Activated gamma-delta T cell (primary cell): ENCODE measurements around the gene BLACAT1.

Source experiments
- DNase-seq: peaks from one replicate; lab custom pipeline; 2025; lab: John Stamatoyannopoulos, UW

Gene BLACAT1

GRCh38 chr1:205456868-205457745 is 1.3 kb upstream of the BLACAT1 start:
- DNase-seq, result no peak

- DNase-seq, result no peak
Measured at GRCh38 chr1:205456383-205456867, 580 bp upstream of the BLACAT1 start.

- no peak for DNase-seq
Measured at GRCh38 chr1:205454903-205455335, 926 bp downstream of the BLACAT1 start.

GRCh38 chr1:205453466-205453865 is 2.4 kb downstream of the BLACAT1 start:
- DNase-seq, result no peak

GRCh38 chr1:205452933-205453332 is 2.9 kb downstream of the BLACAT1 start:
- DNase-seq, result no peak

- no peak for DNase-seq
Measured at GRCh38 chr1:205452364-205452763, 3.5 kb downstream of the BLACAT1 start.

GRCh38 chr1:205451759-205452164 is 4.1 kb downstream of the BLACAT1 start:
- no peak for DNase-seq

GRCh38 chr1:205451202-205451601 is 4.6 kb downstream of the BLACAT1 start:
- no peak for DNase-seq

GRCh38 chr1:205450448-205450847 is 5.4 kb downstream of the BLACAT1 start:
- DNase-seq, result no peak

GRCh38 chr1:205449750-205450443 is 5.9 kb downstream of the BLACAT1 start:
- no peak for DNase-seq

GRCh38 chr1:205449254-205449749 is 6.5 kb downstream of the BLACAT1 start:
- DNase-seq, result no peak

GRCh38 chr1:205448540-205449253 is 7.1 kb downstream of the BLACAT1 start:
- no peak for DNase-seq

GRCh38 chr1:205447457-205448341 is 8.1 kb downstream of the BLACAT1 start:
- no peak for DNase-seq

- DNase-seq, result no peak
Measured at GRCh38 chr1:205446828-205447227, 9.0 kb downstream of the BLACAT1 start.

GRCh38 chr1:205445646-205445935 is 10.3 kb downstream of the BLACAT1 start:
- DNase-seq, result no peak

- DNase-seq, result no peak
Measured at GRCh38 chr1:205444931-205445645, 10.8 kb downstream of the BLACAT1 start.

GRCh38 chr1:205444300-205444930 is 11.4 kb downstream of the BLACAT1 start:
- no peak for DNase-seq

GRCh38 chr1:205443585-205444299 is 12.1 kb downstream of the BLACAT1 start:
- no peak for DNase-seq

- no peak for DNase-seq
Measured at GRCh38 chr1:205442051-205442725, 13.7 kb downstream of the BLACAT1 start.
